NCI-H2081 (cell line): ENCODE results near the gene SETBP1.

Experiments
- DNase-seq, 2 experiments: peaks; one replicate each; lab custom pipeline; 2025; lab: John Stamatoyannopoulos, UW

SETBP1 gene

GRCh38 chr18:44759925-44760342 is 79.2 kb downstream of the SETBP1 start:
- DNase-seq, result no peak

- no peak for DNase-seq
Measured at GRCh38 chr18:44761812-44762211, 81.1 kb downstream of the SETBP1 start.

DNA sequence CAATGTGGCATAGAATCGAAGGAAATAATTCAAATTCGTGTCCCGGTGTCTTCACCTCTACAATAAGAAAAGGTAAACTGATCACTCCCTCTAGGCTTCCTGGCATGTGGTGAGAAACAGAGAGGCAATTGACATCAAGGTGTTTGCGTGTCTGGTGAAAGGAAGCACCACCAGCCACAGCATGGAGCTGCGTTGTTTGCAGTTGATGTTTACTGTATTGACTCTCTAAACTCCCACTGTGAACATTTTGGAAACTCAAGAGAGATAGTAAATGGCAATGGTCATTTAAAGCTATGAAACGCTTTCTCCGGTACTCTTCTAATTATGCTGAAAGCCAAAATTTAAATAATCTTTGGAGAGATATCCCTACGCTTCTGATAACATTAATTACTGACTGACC is 82.6 kb downstream of the SETBP1 start:
- no peak for DNase-seq

DNA sequence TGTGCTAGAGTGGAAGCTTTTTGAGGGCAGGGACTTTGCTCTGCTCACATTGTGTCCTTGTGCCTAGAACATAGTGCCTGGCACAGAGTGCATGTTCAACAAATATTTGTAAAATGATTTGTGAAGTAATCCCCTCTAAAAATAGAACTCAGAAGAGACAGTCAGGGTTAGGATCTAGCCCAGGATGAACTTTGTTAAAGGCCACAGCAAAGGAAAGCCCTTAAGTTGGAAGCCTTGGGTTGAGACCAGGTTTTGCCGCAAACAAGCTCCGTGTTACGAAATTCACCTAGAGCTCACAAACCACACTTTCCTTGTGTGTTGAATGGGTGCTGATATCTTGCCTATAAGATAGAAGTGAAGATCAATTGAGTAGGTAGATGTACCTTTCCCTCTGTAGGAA is 84.2 kb downstream of the SETBP1 start:
- DNase-seq, result no peak

GRCh38 chr18:44765456-44765855 is 84.8 kb downstream of the SETBP1 start:
- no peak for DNase-seq

- no peak for DNase-seq
Measured at GRCh38 chr18:44766450-44766849, 85.8 kb downstream of the SETBP1 start.

GRCh38 chr18:44767807-44768206 is 87.1 kb downstream of the SETBP1 start:
- DNase-seq, result no peak

GRCh38 chr18:44770641-44771040 is 90.0 kb downstream of the SETBP1 start:
- no peak for DNase-seq

- peak in 1 of 2 experiments; percentile 22 for DNase-seq
Measured at GRCh38 chr18:44771572-44771955, 90.9 kb downstream of the SETBP1 start.

DNA sequence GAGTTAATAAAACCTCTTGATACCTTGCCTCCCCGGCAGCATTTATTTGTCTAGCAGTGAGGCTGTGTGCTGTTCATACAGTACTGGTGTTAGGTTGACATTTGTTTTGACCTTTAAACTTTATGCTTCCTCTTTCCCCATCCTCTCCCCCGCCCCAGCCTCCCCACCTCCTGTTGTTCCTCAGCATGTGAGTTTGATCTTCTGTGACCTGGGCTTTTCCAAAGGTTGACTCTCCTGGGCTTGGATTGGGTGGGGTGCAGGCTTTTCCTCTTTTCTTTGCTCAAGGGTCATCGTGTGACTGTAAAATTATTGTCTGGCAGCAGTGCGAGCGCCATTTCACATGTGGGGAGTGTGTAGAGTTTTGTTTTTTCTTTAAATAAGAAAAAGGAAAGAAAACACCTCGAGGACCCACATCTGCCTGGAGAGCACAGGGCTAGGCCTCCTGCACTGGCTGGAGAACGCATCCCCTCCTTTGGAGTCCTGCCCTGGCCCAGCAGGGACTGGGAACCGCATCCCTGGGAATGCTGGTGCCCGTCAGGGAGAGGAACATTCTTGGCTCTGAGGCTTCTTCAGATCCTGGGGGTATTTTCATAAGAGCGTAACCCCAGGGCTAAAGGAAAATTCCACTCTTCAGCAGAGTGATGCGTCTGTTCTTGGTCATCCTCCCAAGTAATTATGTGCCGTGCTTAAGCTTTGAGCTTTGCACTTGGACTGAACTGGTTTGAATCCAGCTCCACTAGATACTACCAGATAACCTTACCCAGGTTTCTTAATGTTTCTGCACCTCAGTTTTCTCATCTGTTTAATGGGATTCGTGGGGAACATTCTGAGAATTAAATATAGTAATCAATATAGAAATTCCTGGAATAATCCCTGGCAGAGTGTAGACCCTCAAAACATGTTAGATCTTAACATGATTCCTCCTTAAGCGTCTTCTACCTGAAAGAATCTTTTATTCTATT is 91.5 kb downstream of the SETBP1 start:
- DNase-seq, result no peak

DNA sequence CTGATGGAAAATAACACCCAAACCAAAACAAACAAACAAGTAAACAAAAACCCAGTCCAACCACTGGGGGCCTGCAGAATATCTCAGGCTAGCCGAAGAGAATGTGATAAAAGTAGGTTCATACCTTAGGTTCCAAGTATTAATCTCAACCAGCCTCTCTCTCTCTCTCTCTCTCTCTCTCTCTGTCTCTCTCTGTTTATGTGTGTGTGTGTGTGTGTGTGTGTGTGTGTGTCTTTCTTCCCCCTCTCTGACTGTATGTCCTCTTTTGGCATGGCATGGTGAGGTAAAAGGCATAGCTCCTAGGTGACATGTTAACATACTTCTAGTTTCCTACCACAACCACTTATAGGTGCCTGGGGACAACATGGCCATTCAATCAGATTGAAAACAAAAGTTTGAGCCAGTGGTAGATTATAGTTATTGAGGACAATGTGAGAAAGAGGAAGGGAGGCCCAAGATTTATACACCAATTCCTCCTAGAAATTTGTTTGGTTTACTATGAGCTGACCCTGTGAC is 93.0 kb downstream of the SETBP1 start:
- no peak for DNase-seq

DNA sequence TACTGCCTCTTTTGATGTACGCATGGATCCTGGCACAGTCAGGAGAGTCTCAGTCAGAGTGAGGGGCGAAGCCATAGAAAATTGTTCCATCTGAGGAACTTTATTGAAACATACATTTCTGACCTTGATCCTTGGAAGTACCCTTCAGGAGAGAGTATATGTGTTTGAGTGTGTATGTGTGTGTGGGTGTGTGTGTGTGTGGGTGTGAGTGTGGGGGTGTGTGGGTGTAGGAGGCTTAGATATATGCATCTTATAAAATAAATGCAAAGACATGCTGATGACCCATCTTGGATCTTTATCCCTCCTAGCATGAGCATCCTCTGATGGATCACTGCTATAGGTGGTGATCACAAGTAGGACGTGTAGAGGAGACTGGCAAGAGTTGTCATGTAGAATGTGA is 93.5 kb downstream of the SETBP1 start:
- DNase-seq, result no peak

GRCh38 chr18:44777457-44778192 is 96.9 kb downstream of the SETBP1 start:
- no peak for DNase-seq

DNA sequence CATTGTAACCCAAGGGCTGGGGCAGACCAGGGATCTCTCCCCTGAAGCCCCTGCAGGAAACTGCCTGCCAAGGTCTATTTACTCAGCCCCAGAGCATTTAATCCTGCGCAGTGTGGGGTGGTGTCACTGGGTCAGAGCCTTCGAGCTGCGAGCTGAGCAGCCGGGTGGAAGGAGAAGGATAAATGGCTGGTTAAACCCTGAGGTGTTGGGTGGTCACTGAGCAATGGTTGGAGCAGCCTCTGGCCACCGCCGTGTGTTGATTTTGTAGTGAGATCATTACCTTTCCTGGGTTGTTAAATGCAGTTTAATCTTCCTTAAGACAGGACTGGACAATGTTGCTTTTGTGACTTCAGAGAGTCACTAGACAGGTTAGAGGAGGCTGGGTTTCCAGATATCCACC is 98.1 kb downstream of the SETBP1 start:
- peak; percentile 24 to 73 for DNase-seq

GRCh38 chr18:44779753-44780292 is 99.1 kb downstream of the SETBP1 start:
- DNase-seq, result no peak

DNA sequence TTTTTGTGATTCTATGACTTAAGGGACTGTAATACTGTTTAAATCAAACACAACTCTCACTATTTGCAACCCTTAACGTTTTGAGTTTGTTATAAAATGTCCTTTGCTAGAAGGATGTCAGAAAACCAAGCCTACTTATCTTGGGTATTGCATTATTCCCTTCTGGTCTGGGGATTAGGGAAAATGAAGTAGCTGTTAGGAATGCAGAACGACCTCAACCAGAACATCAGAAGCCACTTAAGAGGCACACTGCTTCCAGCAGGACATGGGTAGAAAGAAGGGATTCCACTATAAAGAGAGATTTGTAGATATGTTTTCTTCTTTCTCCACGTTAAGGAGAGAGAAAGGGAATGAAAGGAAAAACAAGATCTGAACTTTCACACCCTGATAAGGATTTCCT is 101.2 kb downstream of the SETBP1 start:
- no peak for DNase-seq

DNA sequence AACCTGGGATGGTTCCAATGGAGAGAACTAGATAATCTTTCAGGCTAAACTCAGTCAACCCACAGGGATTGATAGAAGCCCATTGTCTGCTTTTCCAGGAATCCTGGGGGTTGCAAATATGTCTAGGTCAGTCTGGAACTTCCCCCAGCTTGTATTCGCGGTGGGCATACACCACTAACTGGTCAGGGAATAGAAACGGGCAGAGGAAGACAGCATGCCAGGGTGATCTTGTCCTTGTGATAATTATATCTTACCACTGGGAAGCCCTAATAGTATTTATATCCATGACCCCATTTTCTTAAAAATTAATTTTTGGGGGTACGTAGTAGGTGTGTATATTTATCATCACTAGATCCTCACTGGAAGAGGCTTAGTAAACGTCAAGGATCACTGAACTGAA is 101.9 kb downstream of the SETBP1 start:
- no peak for DNase-seq

- DNase-seq, result no peak
Measured at GRCh38 chr18:44783371-44783770, 102.7 kb downstream of the SETBP1 start.

DNA sequence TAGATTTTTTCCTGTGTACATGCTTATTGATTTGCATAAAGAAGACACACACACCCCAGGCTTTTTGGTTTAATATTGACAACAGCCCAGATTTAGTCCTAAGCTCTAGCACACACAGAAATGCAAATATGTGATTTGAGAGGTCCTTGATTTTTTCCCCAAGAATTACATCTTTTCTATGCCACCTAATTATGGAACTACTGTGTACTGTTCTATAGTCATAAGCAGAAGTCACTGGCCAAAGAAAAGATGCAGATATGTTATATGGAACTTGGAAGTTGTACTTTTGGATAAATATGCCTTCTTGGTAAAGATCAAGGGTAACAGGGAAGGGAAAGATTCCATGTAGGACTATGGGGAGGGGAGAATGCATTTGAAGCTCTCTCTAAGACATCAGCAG is 105.6 kb downstream of the SETBP1 start:
- no peak for DNase-seq

- no peak for DNase-seq
Measured at GRCh38 chr18:44786688-44787087, 106.0 kb downstream of the SETBP1 start.

DNA sequence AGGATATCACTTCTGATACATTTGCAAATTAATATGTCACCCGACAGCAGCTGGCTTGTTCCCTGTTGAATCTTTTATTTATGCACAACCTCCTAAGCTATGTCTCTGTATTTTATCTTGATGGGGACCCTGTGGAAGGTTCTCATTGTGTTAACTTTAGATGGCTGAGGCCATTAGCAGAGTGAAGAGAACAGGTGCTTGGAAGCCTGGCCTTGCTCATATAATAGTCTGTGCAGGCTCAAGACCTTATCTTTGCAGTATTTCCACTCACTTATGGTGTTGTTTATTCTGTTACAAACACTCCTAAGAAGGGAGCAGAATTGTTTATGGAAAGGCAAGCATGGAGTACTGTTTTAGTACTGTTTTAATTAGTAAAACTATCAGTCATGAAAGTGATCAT is 107.6 kb downstream of the SETBP1 start:
- no peak for DNase-seq

GRCh38 chr18:44789710-44790109 is 109.0 kb downstream of the SETBP1 start:
- no peak for DNase-seq

- DNase-seq, result no peak
Measured at GRCh38 chr18:44790860-44791259, 110.2 kb downstream of the SETBP1 start.
